NCI-H526 (cell line): ENCODE measurements around the gene HOOK2.
A peak's percentile ranks its signal among the peaks of the same experiment; 100 is the strongest.
"Not testable (repeated sequence)": the region's sequence is repeated elsewhere in the genome, so short reads cannot be mapped to it uniquely, and the experiment has no call there.

Experiments used
- DNase-seq, 2 experiments: peaks; one replicate each; lab custom pipeline; 2025; lab: John Stamatoyannopoulos, UW

The HOOK2 gene

GRCh38 chr19:12774588-12775555, at the start of gene HOOK2:
Gene HOOK2, minus strand, starts transcription at chr19:12775552. Its CDS starts 103 bp downstream, at chr19:12775449.
- DNase-seq: peak; percentile 91 to 96

- no peak for DNase-seq
These were observed 46.4 kb upstream of the HOOK2 start for GRCh38 chr19:12821761-12822160.

- not testable (repeated sequence) for DNase-seq
These were observed 42.5 kb upstream of the HOOK2 start for GRCh38 chr19:12817810-12818209.

- DNase-seq: not testable (repeated sequence)
These were observed 41.8 kb upstream of the HOOK2 start for GRCh38 chr19:12817188-12817587.

- no peak for DNase-seq
These were observed 39.7 kb upstream of the HOOK2 start for GRCh38 chr19:12815088-12815487.

- peak; percentile 52 to 93 for DNase-seq
These were observed 31.1 kb upstream of the HOOK2 start, which contains the start of gene RNASEH2A for GRCh38 chr19:12806242-12807081. Gene RNASEH2A, plus strand, starts transcription at chr19:12806584. Its CDS starts 90 bp downstream, at chr19:12806674.

- DNase-seq: no peak
These were observed 28.7 kb upstream of the HOOK2 start for GRCh38 chr19:12804051-12804450.

- DNase-seq: no peak
These were observed 27.1 kb upstream of the HOOK2 start for GRCh38 chr19:12802267-12803106.

- peak; percentile 56 to 90 for DNase-seq
These were observed 26.3 kb upstream of the HOOK2 start, which contains the start of the genes PRDX2 and THSD8 for GRCh38 chr19:12801466-12802266. Gene PRDX2, minus strand, starts transcription at chr19:12801800. Its CDS starts 539 bp downstream, at chr19:12801261. Gene THSD8, plus strand, starts transcription at chr19:12802069. Its CDS starts 3 bp downstream, at chr19:12802072.

- peak in 1 of 2 experiments; percentile 31 for DNase-seq
These were observed 25.6 kb upstream of the HOOK2 start for GRCh38 chr19:12800923-12801465.

GRCh38 chr19:12800466-12800770, 25.1 kb upstream of the HOOK2 start:
- no peak for DNase-seq

- no peak for DNase-seq
These were observed 24.6 kb upstream of the HOOK2 start for GRCh38 chr19:12799742-12800465.

- DNase-seq: not testable (repeated sequence)
These were observed 22.3 kb upstream of the HOOK2 start for GRCh38 chr19:12797607-12798006.

- no peak for DNase-seq
These were observed 21.8 kb upstream of the HOOK2 start for GRCh38 chr19:12797141-12797587.

- DNase-seq: peak; percentile 50 to 76
These were observed 21.1 kb upstream of the HOOK2 start for GRCh38 chr19:12796146-12797071.

GRCh38 chr19:12794971-12795381, 19.6 kb upstream of the HOOK2 start:
- DNase-seq: no peak

GRCh38 chr19:12794196-12794941, 19.0 kb upstream of the HOOK2 start:
- DNase-seq: no peak
